GM23248 (cell line): ENCODE results near the gene C1QL2.

Experiments used
- EZH2 ChIP-seq: fragments of 200-600 bp; sonication (generic); IDR thresholded peaks from 2 replicates; pipeline ENCODE4 v1.6.1; 2018; ENCODE audit warnings: antibody characterized with exemption, mild to moderate bottlenecking; ENCODE audit not compliant: insufficient read depth, poor library complexity, severe bottlenecking
- EZH2phosphoT487 ChIP-seq: fragments of 200-600 bp; sonication (generic); IDR thresholded peaks from 2 replicates; pipeline ENCODE4 v1.6.1; 2018; ENCODE audit warnings: antibody characterized with exemption, moderate library complexity, mild to moderate bottlenecking, low read depth; ENCODE audit not compliant: insufficient read depth

DNA sequence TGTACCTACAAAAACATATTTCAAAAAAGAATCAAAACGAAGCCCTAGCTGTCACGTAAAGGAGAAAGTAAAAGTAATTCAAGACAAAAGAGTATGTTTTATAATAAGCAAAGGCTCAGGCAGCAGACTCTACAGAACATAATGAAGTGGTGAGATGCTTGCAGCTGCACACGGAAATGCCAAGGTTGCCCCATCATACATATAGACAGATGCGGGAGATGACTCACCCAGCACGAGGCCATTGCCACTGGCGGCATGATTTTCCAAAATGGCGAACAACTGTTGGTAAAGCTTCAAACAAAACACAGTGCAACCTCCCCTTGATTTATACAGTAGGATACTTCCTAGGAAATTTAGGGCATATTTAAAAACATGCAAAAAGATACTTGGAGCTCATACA, 26.0 kb upstream of the C1QL2 start:
- TF ChIP-seq EZH2 (no peak), EZH2phosphoT487 (no peak)
